Psoas muscle (tissue), 8 donors: ENCODE data around the gene PTPRF. TPM values are rescaled to one million over a fixed set of nuclear protein-coding genes. Genes with fewer than 3 reads are reported as not detected.
"Not testable (repeated sequence)": the region's sequence is repeated elsewhere in the genome, so short reads cannot be mapped to it uniquely, and the experiment has no call there.

Experiments
- ATAC-seq, 4 donors: fragments of 200-7000 bp; cut with Tn5 transposase; one replicate each; pipeline ENCODE4 v1.9.1; 2020; ENCODE audit warnings: moderate library complexity in 3 of 4, mild to moderate bottlenecking in 2 of 4
- DNase-seq, 2 donors: peaks; one replicate each; pipeline ENCODE4 v3.0.0-alpha.2; 2020
- H3K27ac ChIP-seq: fragments of 200-600 bp; one replicate; pipeline ENCODE4 v1.8.0; 2022
- H3K27me3 ChIP-seq, 3 donors: fragments of 200-600 bp in 1 of 3; one replicate each; pipeline versions ENCODE4 v1.6.1 to v1.8.0; 2013 to 2022; ENCODE audit warnings: low read length in 2 of 3, mild to moderate bottlenecking in 2 of 3, moderate library complexity in 1 of 3; ENCODE audit not compliant: insufficient read depth in 3 of 3
- H3K36me3 ChIP-seq, 2 donors: fragments of 200-600 bp in 1 of 2; one replicate each; pipeline versions ENCODE4 v1.6.1 to v1.8.0; 2013 to 2022; ENCODE audit warnings: low read depth in 1 of 2, mild to moderate bottlenecking in 1 of 2, moderate library complexity in 1 of 2; ENCODE audit not compliant: insufficient read depth in 1 of 2
- H3K4me1 ChIP-seq: fragments of 200-600 bp; one replicate; pipeline ENCODE4 v1.8.0; 2022
- H3K4me3 ChIP-seq: fragments of 200-600 bp; one replicate; pipeline ENCODE4 v1.8.0; 2022; ENCODE audit warnings: mild to moderate bottlenecking
- H3K9me3 ChIP-seq: fragments of 200-600 bp; one replicate; pipeline ENCODE4 v1.8.0; 2022
- CTCF ChIP-seq: fragments of 200-600 bp; IDR thresholded peaks from one replicate; pipeline ENCODE4 v1.8.0; 2022; ENCODE audit warnings: antibody characterized with exemption
- WGBS, 3 donors: extraction: QIAGEN DNeasy Blood & Tissue Kit; methylation state at CpG; one replicate each; pipeline versions ENCODE4 v1.1.6 to v1.1.7; 2013; 5-methylcytosine and 5-hydroxymethylcytosine counted together
- intact Hi-C, 2 donors: fragments of 100-400 bp; cut with DNase I; formaldehyde crosslinking; loops; one replicate each; pipeline versions ENCODE4 v1.11.0 to v1.14.2; 2022
- polyA plus RNA-seq, 3 donors: library from polyadenylated mRNA; stranded (reverse); fragments of 200-250 nt; gene quantifications; one replicate each; pipeline ENCODE4 v1.2.3, GENCODE V29; 2013
- total RNA-seq, 4 donors: library from RNA; stranded (reverse); fragmentation: NEBNext Ultra II Directional in 2 of 4; extraction: Animal tissue kit (Norgen Biotek cat#: 25700) in 2 of 4; gene quantifications; one replicate each; pipeline versions ENCODE4 v1.2.1 to v1.2.4, GENCODE V29; 2021 to 2023
- donor health status: healthy with polysubstance abuse.
- donor health status: DM: no; HTN: no; CAD: no; lungs with moderate emphysema.
- donor health status: Bipolar disorder and iron deficiency.
- donor health status: healthy.
- donor health status: DM: yes; HTN: yes; CAD: no.
- donor health status: DM: no; HTN: no; CAD: no.
- donor health status: DM: no; HTN: no; CAD: no.
- donor health status: DM: yes; HTN: yes; CAD: no.

PTPRF gene
- total and polyA plus RNA-seq, 7 donors = 0.65 to 8.9 (median 1.9) TPM

GRCh38 chr1:43644558-43644957 lies 113.9 kb downstream of the PTPRF start:
- intact Hi-C loops = no loop called here
- Histone ChIP-seq H3K4me1 (no peaks in the 10 kb centered on the region), H3K9me3 (no peaks in the 10 kb centered on the region), H3K36me3 (no peaks in the 10 kb centered on the region), H3K4me3 (no peak overlapping the region), H3K27me3 (peaks cover 0 to 2% (median 0%) of the 10 kb centered on the region in 3 donors), H3K27ac (no peak overlapping the region)
- DNase-seq (no peak), ATAC-seq (no peak)
- WGBS, 3 donors = 23 to 41% (median 25%) methylated on average over 1 of the region's 1 CpG
- no peak for TF ChIP-seq CTCF

- Histone ChIP-seq H3K9me3 (no peaks in the 10 kb centered on the region), H3K27me3 (no peaks in the 10 kb centered on the region), H3K27ac (no peak overlapping the region), H3K4me3 (no peak overlapping the region), H3K36me3 (no peaks in the 10 kb centered on the region), H3K4me1 (no peaks in the 10 kb centered on the region)
- DNase-seq = no peak
- no peak for ATAC-seq
- TF ChIP-seq CTCF = no peak
- intact Hi-C loops = loop anchor here (5.0 kb wide), 2 partner anchors 113 to 118 kb away; partner anchors contain the start of gene PTPRF (in 1 of the 2)
- WGBS, 3 donors = 71 to 77% (median 76%) methylated on average over 1 of the region's 1 CpG
Observed at GRCh38 chr1:43645461-43645860, 114.8 kb downstream of the PTPRF start.

- H3K27me3 ChIP-seq, H3K27ac ChIP-seq, ATAC-seq, H3K36me3 ChIP-seq, H3K9me3 ChIP-seq, H3K4me3 ChIP-seq, DNase-seq: not testable (repeated sequence)
- peaks cover 15% of the 10 kb centered on the region for H3K4me1 ChIP-seq
- 92 to 95% (median 94%) methylated on average over 9 of the region's 9 CpGs for WGBS, 3 donors
- intact Hi-C loops = loop anchor here (5.0 kb wide), 2 partner anchors 115 to 120 kb away; partner anchors contain the start of gene PTPRF (in 1 of the 2)
Observed at GRCh38 chr1:43647331-43647730, 116.6 kb downstream of the PTPRF start.

GRCh38 chr1:43648221-43648847 lies 117.7 kb downstream of the PTPRF start:
- DNase-seq = no peak
- no peak for ATAC-seq
- 84 to 90% (median 86%) methylated on average over 7 of the region's 7 CpGs for WGBS, 3 donors
- peaks cover 15% of the 10 kb centered on the region for H3K4me1 ChIP-seq
- TF ChIP-seq CTCF = no peak
- H3K36me3 ChIP-seq = peaks cover 1 to 4% of the 10 kb centered on the region in 2 donors
- H3K27me3 ChIP-seq = no peaks in the 10 kb centered on the region
- intact Hi-C loops = loop anchor here (5.0 kb wide), 2 partner anchors 116 to 121 kb away; partner anchors contain the start of gene PTPRF (in 1 of the 2)
- no peak overlapping the region for H3K4me3 ChIP-seq
- H3K27ac ChIP-seq = no peak overlapping the region
- H3K9me3 ChIP-seq = no peaks in the 10 kb centered on the region

- Histone ChIP-seq H3K36me3 (peaks cover 5 to 10% of the 10 kb centered on the region in 2 donors), H3K27me3 (no peaks in the 10 kb centered on the region), H3K9me3 (no peaks in the 10 kb centered on the region), H3K4me3 (peak overlapping the region; percentile 95), H3K27ac (peak overlapping the region; percentile 95), H3K4me1 (peaks cover 15% of the 10 kb centered on the region)
- 36 to 39% (median 37%) methylated on average over 14 to 19 of the region's 19 CpGs for WGBS, 3 donors
- ATAC-seq = no peak
- TF ChIP-seq CTCF = no peak
- no peak for DNase-seq
- intact Hi-C loops = loop anchor here (5.0 kb wide), 2 partner anchors 117 to 122 kb away; partner anchors contain the start of gene PTPRF (in 1 of the 2)
Observed at GRCh38 chr1:43648876-43649477, 118.3 kb downstream of the PTPRF start.
